Fibroblast of skin of right biceps (primary cell): ENCODE measurements around the gene PLB1.

Source experiments
- DNase-seq: peaks from one replicate; pipeline ENCODE4 v3.0.0-alpha.2; 2013

Gene PLB1

DNA sequence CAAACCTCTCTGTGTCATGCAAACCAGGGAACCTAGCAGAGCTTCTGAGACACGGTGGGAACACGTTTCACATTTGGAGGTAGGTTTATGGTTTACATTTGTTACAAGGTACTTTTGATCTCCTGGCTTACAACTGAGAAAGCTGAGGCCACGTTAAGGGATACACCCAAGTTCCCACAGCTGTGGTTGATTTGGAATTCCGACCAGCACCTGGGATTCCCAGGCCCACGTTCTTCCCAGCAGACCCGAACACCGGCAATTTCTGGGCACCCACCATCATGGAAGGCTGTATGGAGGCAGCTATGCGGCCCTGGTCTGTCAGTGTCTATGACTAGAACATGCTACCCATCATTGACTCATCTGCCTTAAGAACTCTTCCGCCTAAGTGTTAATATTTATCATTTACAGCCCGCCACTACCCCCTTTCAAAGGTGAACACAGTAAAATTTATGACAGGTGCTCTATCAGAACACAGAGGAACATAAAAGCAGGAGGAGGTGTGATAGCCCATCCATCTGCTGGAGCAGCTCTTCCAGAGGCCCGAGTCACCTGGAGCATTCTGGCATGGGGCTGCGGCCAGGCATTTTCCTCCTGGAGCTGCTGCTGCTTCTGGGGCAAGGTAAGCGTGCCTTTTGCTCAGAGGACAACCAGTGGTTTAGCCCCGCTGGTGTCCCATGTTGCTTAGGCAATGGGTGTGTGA, at the start of gene PLB1:
TSS of gene PLB1 (plus strand) at position 510 of the 700 bp plus-strand sequence. CDS start at position 565, 55 bp downstream.
- DNase-seq = no peak

DNA sequence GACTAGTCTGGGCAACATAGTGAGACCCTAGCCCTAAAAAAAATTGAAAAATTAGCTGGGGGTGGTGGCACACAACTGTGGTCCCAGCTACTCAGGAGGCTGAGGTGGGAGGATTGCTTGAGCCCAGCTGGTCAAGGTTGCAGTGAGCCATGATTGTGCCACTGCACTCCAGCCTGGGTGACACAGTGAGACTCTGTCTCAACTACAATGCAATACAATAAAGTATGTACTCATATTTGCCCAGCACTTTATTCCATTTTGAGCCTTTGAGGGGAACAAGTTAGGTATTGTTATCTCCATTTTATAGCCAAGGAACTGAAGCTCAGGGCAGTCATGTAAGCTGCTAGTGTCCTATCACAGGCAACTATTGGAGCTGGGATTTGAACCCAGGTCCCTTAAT, 49.3 kb upstream of the PLB1 start:
- DNase-seq = no peak

GRCh38 chr2:28447086-28447485, 48.8 kb upstream of the PLB1 start:
- no peak for DNase-seq

DNA sequence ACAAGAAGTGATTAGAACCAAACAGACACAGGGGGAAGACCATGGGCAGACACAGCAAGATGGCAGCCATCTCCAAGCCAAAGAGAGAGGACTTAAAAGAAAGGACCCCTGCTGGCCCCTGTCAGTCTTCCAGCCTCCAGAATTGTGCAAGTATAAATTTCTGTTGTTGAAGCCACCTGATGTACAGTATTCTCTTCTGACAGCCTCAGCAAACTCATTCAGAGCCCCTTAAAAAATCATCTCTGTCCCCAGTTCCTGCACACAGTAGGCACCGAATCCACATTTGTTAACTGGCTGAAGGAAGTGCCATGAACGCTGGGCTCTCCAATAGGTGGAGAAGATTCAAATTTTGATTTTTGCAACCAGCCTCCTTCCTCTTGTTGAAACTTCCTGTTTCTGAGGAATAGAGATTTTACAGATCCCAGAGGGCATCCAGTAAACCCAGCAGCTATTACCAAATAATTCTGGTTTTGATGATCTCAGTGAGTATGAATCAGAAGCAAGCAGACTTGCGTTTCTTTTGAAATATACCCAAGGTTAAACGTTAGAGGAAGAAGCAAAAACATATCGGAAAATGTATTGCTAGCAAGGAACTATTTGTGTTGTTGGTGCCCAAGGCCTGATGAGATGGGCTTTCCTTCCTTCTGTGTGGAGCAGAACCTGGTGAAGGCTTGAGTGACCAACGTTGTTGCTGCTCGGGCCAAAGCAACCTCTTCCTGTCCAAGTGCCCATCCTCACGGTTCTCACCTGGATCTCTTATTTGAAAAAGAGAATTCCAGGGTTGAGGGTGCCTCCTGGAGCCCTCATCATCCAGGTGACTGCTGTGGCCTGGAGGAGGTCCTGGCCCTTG, 47.7 kb upstream of the PLB1 start:
- peak; percentile 88 for DNase-seq

- no peak for DNase-seq
These were observed 47.1 kb upstream of the PLB1 start for GRCh38 chr2:28448793-28449100.

DNA sequence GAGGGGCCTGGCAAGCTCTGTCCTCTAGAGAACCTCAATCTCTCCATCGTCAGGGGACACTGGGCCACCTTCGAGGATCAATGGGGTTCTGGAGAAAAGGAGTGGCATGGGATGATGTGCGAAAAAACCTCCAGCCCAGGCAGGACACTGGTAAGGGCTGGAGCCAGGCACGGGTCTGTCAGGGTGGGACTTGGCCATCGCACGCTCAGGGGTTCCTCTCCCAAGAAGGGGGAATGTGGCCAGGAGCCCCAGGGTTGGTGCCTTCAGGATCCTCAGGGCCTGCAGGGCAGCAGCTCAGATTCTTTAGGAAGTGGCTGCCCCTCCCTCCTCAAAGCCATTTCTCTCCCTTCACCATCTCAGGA, 46.8 kb upstream of the PLB1 start:
- no peak for DNase-seq

- DNase-seq = peak; percentile 77
These were observed 46.1 kb upstream of the PLB1 start for GRCh38 chr2:28449488-28450395.

- DNase-seq = no peak
These were observed 44.8 kb upstream of the PLB1 start for GRCh38 chr2:28450901-28451565.

DNA sequence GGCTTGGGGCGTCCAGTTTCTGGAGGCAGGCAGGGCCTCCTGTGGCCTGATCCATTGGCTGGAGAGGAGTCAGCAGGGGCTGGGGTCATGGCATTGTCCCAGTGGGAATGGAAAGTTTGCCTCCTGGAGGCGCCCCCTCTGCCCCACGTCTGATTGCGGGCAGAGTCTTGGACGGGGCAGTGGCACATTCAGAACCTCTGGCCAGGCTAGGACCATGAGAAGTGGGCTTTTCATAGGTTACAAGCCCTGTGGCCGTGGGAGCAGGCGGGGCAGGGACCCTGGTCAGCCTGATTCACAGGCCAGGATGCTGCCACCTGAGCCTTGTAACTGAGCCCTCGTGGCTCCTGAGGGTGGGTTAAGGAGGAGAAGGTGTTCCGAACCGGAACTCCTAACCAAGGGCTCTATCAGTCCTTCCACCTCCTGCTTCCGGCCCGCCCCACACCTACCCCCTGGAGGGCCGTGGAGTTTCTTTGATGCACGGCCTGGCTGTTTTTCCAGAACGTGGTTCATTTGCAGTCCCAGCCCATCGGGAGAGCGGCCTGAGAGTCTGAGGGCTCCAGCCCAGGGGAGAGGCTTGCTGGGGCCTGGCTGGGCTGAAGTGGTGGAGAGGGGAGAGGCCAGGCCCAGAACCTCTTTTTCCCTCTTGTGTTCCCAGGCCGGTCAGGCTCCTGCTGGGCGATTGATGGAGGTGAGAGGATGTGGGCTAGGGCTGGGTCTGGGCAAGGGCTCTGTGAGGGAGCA, 43.9 kb upstream of the PLB1 start:
- DNase-seq = no peak

DNA sequence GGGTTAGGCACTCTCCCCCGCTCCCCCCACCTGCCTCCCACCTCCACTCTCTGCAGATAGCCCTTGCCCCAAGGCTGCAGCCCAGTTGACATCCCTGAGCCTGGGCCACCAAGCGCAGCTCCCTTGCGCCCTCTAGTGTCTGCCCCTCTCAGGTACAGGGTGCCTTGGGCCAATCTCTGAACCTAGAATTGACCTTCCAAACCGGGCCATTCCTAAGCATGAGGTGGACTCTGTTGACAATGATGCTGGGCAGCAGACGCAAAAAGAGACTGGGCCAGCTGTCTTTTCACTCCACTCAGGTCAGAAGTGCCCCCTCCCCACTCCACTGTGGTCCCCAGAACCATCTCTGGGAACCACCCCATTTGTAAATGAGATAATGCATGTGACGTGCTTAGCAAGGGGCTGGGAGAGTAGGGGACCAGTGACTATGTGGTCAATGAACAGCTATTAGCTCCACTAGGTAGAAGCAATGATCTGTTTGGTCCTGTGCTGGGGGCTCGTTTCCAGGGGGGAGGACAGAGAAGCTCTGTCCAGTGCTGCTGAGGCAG, 43.3 kb upstream of the PLB1 start:
- peak; percentile 40 for DNase-seq

DNA sequence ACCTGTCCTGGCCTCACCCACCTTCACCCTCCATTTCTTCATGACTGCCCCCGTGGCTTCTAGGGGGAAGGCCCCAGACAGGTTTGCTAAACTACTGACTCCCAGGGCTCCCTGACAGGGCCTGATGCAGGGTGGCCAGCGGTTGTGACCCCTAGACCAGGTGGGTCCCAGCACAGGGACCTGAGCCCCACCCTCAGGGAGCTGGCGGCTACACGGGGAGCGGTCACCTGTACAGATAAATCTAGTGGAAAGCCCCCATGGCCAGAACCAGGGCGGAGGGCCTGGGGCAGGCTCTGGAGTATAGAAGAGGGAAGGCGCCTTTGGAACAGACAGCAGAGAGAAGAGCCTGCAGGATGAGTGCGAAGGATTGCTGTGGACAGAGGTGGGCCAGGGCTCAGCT, 42.5 kb upstream of the PLB1 start:
- DNase-seq = no peak

- DNase-seq = peak; percentile 46
These were observed 41.6 kb upstream of the PLB1 start for GRCh38 chr2:28454016-28454930.

- DNase-seq = no peak
These were observed 38.6 kb upstream of the PLB1 start for GRCh38 chr2:28457237-28457636.

DNA sequence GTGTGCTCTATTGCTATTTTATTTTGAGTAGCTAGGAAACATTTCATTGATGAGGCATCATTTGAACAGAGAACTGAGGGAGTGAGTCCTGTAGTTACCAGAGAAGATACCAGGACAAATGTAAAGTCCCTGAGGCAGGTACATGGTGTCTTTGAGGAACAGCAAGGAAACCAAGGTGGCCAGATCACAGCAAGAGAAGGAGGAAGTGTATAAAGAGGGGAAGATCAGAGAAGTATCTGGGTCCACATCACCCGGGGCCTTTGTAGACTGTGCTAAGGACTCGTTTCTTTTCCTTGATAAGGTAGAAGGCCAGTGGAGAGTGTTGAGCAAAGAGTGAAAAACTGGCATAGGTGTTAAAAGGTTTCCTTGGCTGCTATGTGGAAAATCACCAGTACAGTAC, 34.8 kb upstream of the PLB1 start:
- no peak for DNase-seq

GRCh38 chr2:28462122-28462521, 33.7 kb upstream of the PLB1 start:
- no peak for DNase-seq

DNA sequence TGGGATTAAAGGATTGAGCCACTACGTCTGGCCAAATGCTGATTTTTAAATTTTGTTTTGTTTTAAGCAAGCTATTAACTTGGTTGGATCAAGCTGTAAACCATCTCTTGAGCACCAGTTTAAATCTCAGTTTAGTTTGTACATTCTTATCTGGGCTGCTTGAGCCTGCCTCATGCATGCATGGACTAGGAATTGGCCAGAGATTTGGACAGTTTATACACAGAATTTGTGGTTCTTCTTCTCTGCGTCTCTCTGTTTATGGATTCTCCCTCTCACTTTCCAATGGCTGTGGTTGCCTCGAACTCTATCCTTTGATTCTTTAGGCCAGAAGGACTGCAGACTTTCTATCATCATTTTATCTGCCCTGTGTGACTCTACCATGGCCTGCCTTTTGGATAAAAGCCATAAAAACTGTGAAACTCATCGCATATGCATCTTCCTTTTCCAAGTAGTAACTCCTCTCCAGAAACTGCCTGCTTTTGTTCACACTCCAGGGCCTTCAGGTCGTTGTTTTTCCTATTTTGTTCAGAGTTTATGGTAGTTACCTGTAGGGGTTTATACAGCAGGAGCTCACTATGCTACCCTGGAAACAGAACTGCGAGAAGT, 32.5 kb upstream of the PLB1 start:
- no peak for DNase-seq

GRCh38 chr2:28463893-28464292, 32.0 kb upstream of the PLB1 start:
- no peak for DNase-seq

DNA sequence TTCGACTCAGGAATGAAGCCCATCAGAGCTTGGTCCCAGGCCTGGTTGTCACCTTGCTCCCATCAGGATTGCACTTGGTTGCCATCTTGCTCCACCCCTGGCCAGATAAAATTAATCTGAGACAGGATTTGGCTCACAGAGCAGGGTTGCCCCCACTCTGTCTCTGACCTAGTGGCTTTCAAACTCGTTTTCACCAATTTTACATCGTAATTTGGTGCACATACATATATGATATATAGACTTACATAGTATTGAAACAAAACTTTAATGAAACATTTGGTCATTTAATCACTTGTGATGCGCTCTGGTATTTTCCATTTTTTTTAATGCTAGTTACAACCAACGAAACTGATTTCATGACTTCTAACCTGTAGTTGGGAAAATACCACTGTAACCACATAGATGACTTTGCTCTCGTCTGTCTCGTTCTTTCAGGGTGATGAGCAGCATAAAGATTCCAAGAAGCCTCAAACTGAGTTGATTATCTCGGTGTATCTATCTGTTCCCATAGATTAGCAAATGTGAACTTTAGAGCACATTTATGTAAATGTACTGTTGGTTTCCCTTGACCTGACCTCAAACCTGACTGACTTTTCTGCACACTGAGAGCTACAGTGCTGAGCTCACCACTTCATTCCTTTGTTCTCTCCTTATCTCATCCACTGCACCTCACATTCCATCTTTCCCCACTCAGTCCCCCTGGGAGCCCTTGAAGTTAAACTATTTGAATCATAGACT, 30.5 kb upstream of the PLB1 start:
- DNase-seq = no peak

- peak; percentile 74 for DNase-seq
These were observed 26.6 kb upstream of the PLB1 start for GRCh38 chr2:28469304-28469703.
